Forelimb muscle (tissue), 1 donor: ENCODE measurements around the gene PTPRO. TPM values are rescaled to one million over a fixed set of nuclear protein-coding genes. Genes with fewer than 3 reads are reported as not detected.
A peak's percentile ranks its signal among the peaks of the same experiment; 100 is the strongest.

Source experiments
- DNase-seq: peaks from one replicate; pipeline ENCODE4 v3.0.0-alpha.2; 2013; ENCODE audit warnings: low read depth
- polyA plus RNA-seq: library from polyadenylated mRNA; unstranded; fragments of 120-200 nt; gene quantifications from one replicate; pipeline ENCODE4 v1.2.1, GENCODE V29; 2013; ENCODE audit not compliant: insufficient read length

Gene PTPRO
- 0.63 TPM for polyA plus RNA-seq

GRCh38 chr12:15322164-15323061, at the start of gene PTPRO:
Gene PTPRO (plus strand): TSS chr12:15322508.
- no peak for DNase-seq

- DNase-seq = no peak
These were observed 48.4 kb upstream of the PTPRO start for GRCh38 chr12:15273896-15274295.

- DNase-seq = no peak
These were observed 47.7 kb upstream of the PTPRO start for GRCh38 chr12:15274561-15274967.

- no peak for DNase-seq
These were observed 46.1 kb upstream of the PTPRO start for GRCh38 chr12:15276088-15276698.

- DNase-seq = peak; percentile 64
These were observed 43.3 kb upstream of the PTPRO start for GRCh38 chr12:15278816-15279658.

- no peak for DNase-seq
These were observed 41.4 kb upstream of the PTPRO start for GRCh38 chr12:15280930-15281329.

GRCh38 chr12:15289192-15289591, 33.1 kb upstream of the PTPRO start:
- DNase-seq = no peak

GRCh38 chr12:15293731-15294130, 28.6 kb upstream of the PTPRO start:
- DNase-seq = no peak

- no peak for DNase-seq
These were observed 22.4 kb upstream of the PTPRO start for GRCh38 chr12:15299947-15300346.

GRCh38 chr12:15304296-15304695, 18.0 kb upstream of the PTPRO start:
- DNase-seq = no peak

GRCh38 chr12:15306605-15307004, 15.7 kb upstream of the PTPRO start:
- DNase-seq = no peak

- no peak for DNase-seq
These were observed 15.2 kb upstream of the PTPRO start for GRCh38 chr12:15307079-15307478.

- DNase-seq = no peak
These were observed 3.5 kb upstream of the PTPRO start for GRCh38 chr12:15318841-15319240.

- no peak for DNase-seq
These were observed 1.4 kb upstream of the PTPRO start for GRCh38 chr12:15320881-15321280.

- DNase-seq = no peak
These were observed 1.2 kb downstream of the PTPRO start for GRCh38 chr12:15323480-15323879.

GRCh38 chr12:15329891-15330290, 7.6 kb downstream of the PTPRO start:
- DNase-seq = no peak

- no peak for DNase-seq
These were observed 11.9 kb downstream of the PTPRO start for GRCh38 chr12:15334225-15334624.

- DNase-seq = no peak
These were observed 13.7 kb downstream of the PTPRO start for GRCh38 chr12:15335959-15336358.

GRCh38 chr12:15336768-15337553, 14.7 kb downstream of the PTPRO start:
- no peak for DNase-seq

GRCh38 chr12:15341371-15341770, 19.1 kb downstream of the PTPRO start:
- DNase-seq = no peak

GRCh38 chr12:15344561-15344960, 22.3 kb downstream of the PTPRO start:
- no peak for DNase-seq
